ENCODE results near the gene ZNF529. TPM values are rescaled to one million over a fixed set of nuclear protein-coding genes. Genes with fewer than 3 reads are reported as not detected.

ZNF529 gene
- total RNA-seq, 1 experiment from 2014 or later, result 23.1 TPM

Other genes starting within 250 kb of the ZNF529 start
- gene ZFP14, start 194.1 kb downstream of the ZNF529 start, total RNA-seq (2014; rRNA removed; shearing (Covaris generic); ENCODE audit: low replicate concordance), result 8.1 and 8.4 TPM in 2 replicates
- gene ZFP82, start 154.6 kb downstream of the ZNF529 start, total RNA-seq (2014; rRNA removed; shearing (Covaris generic); ENCODE audit: low replicate concordance), result 14.4 and 23.0 TPM in 2 replicates
- 17.3 and 21.4 TPM in 2 replicates for gene ZNF566, start 83.7 kb downstream of the ZNF529 start, total RNA-seq (2014; rRNA removed; shearing (Covaris generic); ENCODE audit: low replicate concordance)
- 9.6 and 31.6 TPM in 2 replicates for gene ZNF260, start 45.0 kb downstream of the ZNF529 start, total RNA-seq (2014; rRNA removed; shearing (Covaris generic); ENCODE audit: low replicate concordance)
- 2.9 and 6.1 TPM in 2 replicates for gene ZNF382, start 32.0 kb upstream of the ZNF529 start, total RNA-seq (2014; rRNA removed; shearing (Covaris generic); ENCODE audit: low replicate concordance)
- 9.5 and 17.5 TPM in 2 replicates for gene ZNF461, start 93.5 kb upstream of the ZNF529 start, total RNA-seq (2014; rRNA removed; shearing (Covaris generic); ENCODE audit: low replicate concordance)
- 13.9 and 18.8 TPM in 2 replicates for gene ZNF567, start 114.3 kb upstream of the ZNF529 start, total RNA-seq (2014; rRNA removed; shearing (Covaris generic); ENCODE audit: low replicate concordance)
- gene ZNF850, start 199.5 kb upstream of the ZNF529 start, total RNA-seq (2014; rRNA removed; shearing (Covaris generic); ENCODE audit: low replicate concordance), result 0.97 and 2.7 TPM in 2 replicates

Measured in Karpas-422 (cell line).